Epithelial cell of proximal tubule (primary cell): ENCODE data around the gene DNPEP. TPM values are rescaled to one million over a fixed set of nuclear protein-coding genes. Genes with fewer than 3 reads are reported as not detected.

Experiments
- DNase-seq: peaks from one replicate; pipeline ENCODE4 v3.0.0-alpha.2; 2011; ENCODE audit warnings: low read depth
- H3K4me3 ChIP-seq: 2 replicates; pipeline ENCODE4 v1.5.1; 2011; ENCODE audit warnings: low read depth, mild to moderate bottlenecking, low read length
- total RNA-seq: library from RNA; depleted of rRNA; stranded (reverse); fragments of >200 nt; gene quantifications from 2 replicates; pipeline ENCODE4 v1.2.3, GENCODE V29; 2015
- TF ChIP-seq, protein P1 (sequence below): conservative IDR thresholded peaks from 2 replicates; pipeline ENCODE4 v1.5.1; 2012; ENCODE audit warnings: low read depth, mild to moderate bottlenecking, low read length

Gene DNPEP
- total RNA-seq, 1 donor from 2014 or later: 40.0 TPM

DNA sequence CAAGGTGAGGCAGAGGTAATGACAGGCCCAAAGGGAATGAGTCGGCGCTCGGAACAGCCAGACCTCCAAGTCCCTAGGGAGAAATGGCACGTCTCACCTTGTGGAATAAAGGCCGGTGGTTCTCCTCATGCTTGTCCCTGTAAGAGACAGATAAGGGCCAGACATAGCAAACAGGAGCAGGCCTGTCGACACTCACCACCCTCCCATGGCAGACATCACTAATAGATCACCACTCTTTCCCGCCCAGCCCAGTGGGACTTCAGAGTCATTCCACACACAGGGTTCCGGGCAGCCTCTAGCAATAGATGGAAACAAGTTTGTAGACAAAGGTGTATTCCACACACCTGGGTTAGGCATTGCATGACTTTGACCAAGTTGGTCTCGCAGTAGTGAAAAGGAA is 6.3 kb downstream of the DNPEP start:
- no peak for DNase-seq
- TF ChIP-seq, protein P1, sequence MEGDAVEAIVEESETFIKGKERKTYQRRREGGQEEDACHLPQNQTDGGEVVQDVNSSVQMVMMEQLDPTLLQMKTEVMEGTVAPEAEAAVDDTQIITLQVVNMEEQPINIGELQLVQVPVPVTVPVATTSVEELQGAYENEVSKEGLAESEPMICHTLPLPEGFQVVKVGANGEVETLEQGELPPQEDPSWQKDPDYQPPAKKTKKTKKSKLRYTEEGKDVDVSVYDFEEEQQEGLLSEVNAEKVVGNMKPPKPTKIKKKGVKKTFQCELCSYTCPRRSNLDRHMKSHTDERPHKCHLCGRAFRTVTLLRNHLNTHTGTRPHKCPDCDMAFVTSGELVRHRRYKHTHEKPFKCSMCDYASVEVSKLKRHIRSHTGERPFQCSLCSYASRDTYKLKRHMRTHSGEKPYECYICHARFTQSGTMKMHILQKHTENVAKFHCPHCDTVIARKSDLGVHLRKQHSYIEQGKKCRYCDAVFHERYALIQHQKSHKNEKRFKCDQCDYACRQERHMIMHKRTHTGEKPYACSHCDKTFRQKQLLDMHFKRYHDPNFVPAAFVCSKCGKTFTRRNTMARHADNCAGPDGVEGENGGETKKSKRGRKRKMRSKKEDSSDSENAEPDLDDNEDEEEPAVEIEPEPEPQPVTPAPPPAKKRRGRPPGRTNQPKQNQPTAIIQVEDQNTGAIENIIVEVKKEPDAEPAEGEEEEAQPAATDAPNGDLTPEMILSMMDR: no peak
- no peak overlapping the region for H3K4me3 ChIP-seq

DNA sequence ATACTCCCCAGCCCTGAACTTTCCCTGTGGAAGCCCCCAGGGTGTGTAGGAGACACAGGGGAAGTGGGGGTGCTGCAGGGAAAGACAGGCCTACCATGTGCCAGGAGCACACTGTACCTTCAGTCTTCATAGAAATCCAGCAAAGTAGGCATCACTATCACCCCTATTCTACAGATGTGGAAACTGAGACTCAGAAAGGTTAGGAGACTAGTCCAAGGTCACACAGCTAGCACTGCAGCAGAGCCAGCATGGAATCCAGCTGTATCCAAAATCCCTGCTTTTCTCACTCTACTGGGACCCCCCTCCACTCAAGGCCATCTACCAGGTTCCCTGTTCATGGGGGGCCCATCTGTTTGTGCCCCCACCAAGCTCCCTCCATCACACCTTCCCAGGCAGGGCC is 6.8 kb downstream of the DNPEP start:
- H3K4me3 ChIP-seq: no peak overlapping the region
- TF ChIP-seq, protein P1: no peak
- DNase-seq: no peak

DNA sequence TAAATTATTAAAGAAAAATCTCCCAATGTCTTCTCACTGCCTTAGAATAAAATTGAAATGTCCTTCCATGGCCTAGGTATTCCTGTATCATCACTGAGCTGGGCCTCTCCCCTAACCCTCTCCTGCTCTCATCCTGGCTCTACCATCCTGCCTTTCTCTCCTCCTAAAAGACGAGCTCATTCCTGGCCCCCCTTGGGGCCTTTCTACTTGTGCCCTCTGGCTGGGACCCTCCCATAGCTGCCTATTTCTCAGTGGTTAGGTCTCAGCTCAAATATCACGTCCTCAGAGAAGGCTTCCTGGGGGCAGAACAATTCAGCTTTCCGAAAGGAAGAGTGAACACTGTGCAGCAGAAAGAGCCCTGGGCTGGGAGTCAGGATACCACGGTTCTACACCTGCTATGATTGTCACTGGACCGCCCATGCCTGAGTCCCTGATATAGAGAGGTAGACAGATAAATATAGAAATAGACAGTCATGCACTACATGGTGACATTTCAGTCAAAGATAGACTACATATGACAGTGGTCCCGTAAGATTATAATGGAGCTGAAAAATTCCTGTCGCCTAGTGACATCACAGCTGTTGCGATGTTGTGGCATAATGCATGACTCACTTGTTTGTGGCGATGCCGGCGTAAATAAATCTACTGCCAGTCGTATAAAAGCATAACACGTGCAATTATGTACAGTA is 9.4 kb downstream of the DNPEP start:
- H3K4me3 ChIP-seq: no peak overlapping the region
- TF ChIP-seq, protein P1: no peak
- no peak for DNase-seq

DNA sequence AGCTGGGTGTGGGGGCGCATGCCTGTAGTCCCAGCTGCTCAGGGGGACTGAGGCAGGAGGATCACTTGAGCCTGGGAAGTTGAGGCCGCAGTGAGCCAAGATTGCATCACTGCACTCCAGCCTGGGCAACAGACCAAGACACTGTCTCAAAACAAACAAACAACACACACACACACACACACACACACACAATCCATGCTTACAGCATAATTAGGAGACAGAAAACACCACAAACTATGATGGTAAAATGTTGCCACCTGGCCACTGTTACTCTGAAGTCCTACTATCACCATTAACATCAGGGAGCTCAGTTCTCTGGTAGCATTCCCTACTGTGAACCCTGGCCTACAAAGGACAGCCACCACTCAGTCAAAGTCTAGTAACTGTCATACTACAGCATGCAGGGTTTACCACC is 18.3 kb downstream of the DNPEP start:
- no peak overlapping the region for H3K4me3 ChIP-seq
- TF ChIP-seq, protein P1: no peak
- peak; percentile 19 for DNase-seq

DNA sequence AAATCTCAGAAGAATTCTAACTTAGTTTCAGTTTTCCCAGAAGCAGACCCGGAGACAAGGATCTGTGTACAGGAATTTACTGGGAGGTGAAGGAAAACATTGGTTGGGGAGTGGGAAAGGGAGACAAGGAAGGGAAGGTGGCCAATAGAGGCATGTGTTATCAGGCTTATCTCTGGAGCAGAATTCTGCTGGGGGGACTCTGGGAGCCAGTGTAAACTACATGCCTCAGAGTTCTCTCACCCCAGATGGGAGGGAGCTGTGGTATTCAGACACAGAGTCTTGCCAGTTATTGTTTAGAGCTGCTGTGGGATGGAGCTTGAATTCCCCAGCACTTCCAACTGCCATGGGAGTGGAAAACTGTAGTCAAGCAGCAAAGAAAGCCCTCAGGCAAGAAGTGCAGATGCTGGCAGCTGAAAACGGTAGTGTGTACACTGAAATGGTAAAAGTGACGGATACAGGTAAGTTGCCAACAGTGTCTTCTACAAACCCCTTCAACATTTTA is 19.0 kb downstream of the DNPEP start:
- TF ChIP-seq, protein P1: no peak
- no peak overlapping the region for H3K4me3 ChIP-seq
- no peak for DNase-seq

DNA sequence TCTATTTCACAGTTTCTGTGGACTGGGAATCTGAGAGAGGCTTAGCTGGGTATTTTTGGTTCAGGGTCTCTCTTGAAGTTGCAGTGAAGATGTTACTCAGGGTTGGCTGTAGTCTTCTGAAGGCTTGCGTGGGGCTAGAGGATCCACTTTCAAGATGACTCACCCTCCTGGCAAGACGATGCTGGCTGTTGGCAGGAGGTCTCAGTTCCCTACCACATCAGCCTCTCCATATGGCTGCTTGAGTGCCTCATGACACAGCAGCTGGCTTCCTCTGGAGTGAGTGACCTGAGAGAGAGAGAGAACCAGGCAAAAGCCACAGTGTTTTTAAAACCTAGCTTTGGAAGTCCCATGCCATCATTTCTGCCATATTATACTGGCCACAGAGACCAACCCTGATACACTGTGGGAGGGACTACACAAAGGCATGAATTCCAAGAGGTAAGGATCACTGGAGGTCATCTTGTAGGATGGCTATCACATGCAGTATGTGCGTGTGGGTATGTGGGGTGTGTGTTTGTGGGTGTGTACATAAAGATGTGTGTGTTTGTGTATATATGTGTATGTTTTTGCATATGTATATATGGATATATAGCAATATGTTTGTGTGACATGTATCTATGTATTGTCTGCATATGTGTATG is 25.1 kb downstream of the DNPEP start:
- no peak overlapping the region for H3K4me3 ChIP-seq
- peak; percentile 15 for DNase-seq
- TF ChIP-seq, protein P1: no peak
